B cell (primary cell): ENCODE data around the gene NGEF. TPM values are rescaled to one million over a fixed set of nuclear protein-coding genes. Genes with fewer than 3 reads are reported as not detected.

Experiments used
- ATAC-seq: fragments of 200-7000 bp; cut with Tn5 transposase; one replicate; pipeline ENCODE4 v1.10.0; 2021; ENCODE audit warnings: low read depth, mild to moderate bottlenecking, moderate number of reproducible peaks, moderate library complexity
- CTCF ChIA-PET: fragments of 350-600 bp; sonication (Branson Sonifier 250); formaldehyde crosslinking; loops from one replicate; lab custom pipeline; 2021; ENCODE audit warnings: antibody characterized with exemption, inconsistent platforms; lab: Charles Lee
- POLR2A ChIA-PET: fragments of 350-600 bp; sonication (Branson Sonifier 250); formaldehyde crosslinking; loops from one replicate; lab custom pipeline; 2021; ENCODE audit warnings: antibody characterized with exemption; lab: Charles Lee
- DNase-seq: peaks from one replicate; pipeline ENCODE4 v3.0.0; 2013
- H2AFZ ChIP-seq: 2 replicates; pipeline ENCODE4 v1.6.1; 2012; ENCODE audit warnings: mild to moderate bottlenecking, low read depth, low read length; ENCODE audit not compliant: insufficient read depth, poor library complexity, severe bottlenecking
- H3K27ac ChIP-seq, 2 donors: 1 replicate in 1 of 2; 2 replicates in 1 of 2; pipeline ENCODE4 v1.5.1; 2012 to 2013; ENCODE audit warnings: low read length in 2 of 2, mild to moderate bottlenecking in 2 of 2, moderate library complexity in 1 of 2
- H3K27me3 ChIP-seq, 4 experiments: fragments of 200-600 bp in 1 of 4; sonication (generic) in 1 of 4; replicated peaks in 1 of 4; 1 replicate in 2 of 4; 2 replicates in 2 of 4; pipeline versions ENCODE4 v1.6.1 to v1.7.0; 2013 to 2016; ENCODE audit warnings: low read length in 3 of 4, mild to moderate bottlenecking in 2 of 4, mixed read lengths in 1 of 4, moderate library complexity in 1 of 4; ENCODE audit not compliant: insufficient read depth in 4 of 4, control insufficient read depth in 3 of 4; ENCODE audit errors: control extremely low read depth in 1 of 4
- H3K36me3 ChIP-seq, 2 experiments: replicated peaks in 1 of 2; 1 replicate in 1 of 2; 2 replicates in 1 of 2; pipeline versions ENCODE4 v1.6.1 to v1.7.1; 2013; ENCODE audit warnings: low read length in 1 of 2; ENCODE audit not compliant: insufficient read depth in 2 of 2, control insufficient read depth in 1 of 2; ENCODE audit errors: control extremely low read depth in 1 of 2, extremely low read depth in 1 of 2
- H3K4me1 ChIP-seq, 2 donors: fragments of 200-600 bp in 1 of 2; sonication (generic) in 1 of 2; 1 replicate in 1 of 2; 2 replicates in 1 of 2; pipeline versions ENCODE4 v1.5.1 to v1.6.1; 2013 to 2017; ENCODE audit warnings: low read length in 2 of 2; ENCODE audit not compliant: control insufficient read depth in 2 of 2, insufficient read depth in 2 of 2
- H3K4me2 ChIP-seq: replicated peaks from 2 replicates; pipeline ENCODE3; 2012; ENCODE audit warnings: mild to moderate bottlenecking, low read depth, low read length; ENCODE audit not compliant: poor library complexity, severe bottlenecking
- H3K4me3 ChIP-seq, 5 experiments: fragments of 200-600 bp in 1 of 5; sonication (generic) in 1 of 5; 1 replicate in 3 of 5; 2 replicates in 2 of 5; pipeline versions ENCODE4 v1.5.1 to v1.7.0; 2011 to 2016; ENCODE audit warnings: low read length in 4 of 5, mild to moderate bottlenecking in 4 of 5, low read depth in 2 of 5, control low read depth in 1 of 5, moderate library complexity in 1 of 5; ENCODE audit not compliant: insufficient read depth in 1 of 5; ENCODE audit errors: control extremely low read depth in 1 of 5, extremely low read depth in 1 of 5
- H3K79me2 ChIP-seq: fragments of 200-600 bp; sonication (generic); one replicate; pipeline ENCODE4 v1.6.0; 2016; ENCODE audit warnings: low read length; ENCODE audit not compliant: control insufficient read depth, insufficient read depth
- H3K9ac ChIP-seq: fragments of 200-600 bp; sonication (generic); 2 replicates; pipeline ENCODE4 v1.6.1; 2017; ENCODE audit warnings: mild to moderate bottlenecking, low read length, moderate library complexity
- H3K9me3 ChIP-seq, 3 donors: one replicate each; pipeline versions ENCODE4 v1.6.1 to v1.7.1; 2013; ENCODE audit warnings: low read length in 2 of 3; ENCODE audit not compliant: control insufficient read depth in 2 of 3, insufficient read depth in 1 of 3; ENCODE audit errors: control extremely low read depth in 1 of 3
- H4K20me1 ChIP-seq: 2 replicates; pipeline ENCODE4 v1.6.0; 2012; ENCODE audit warnings: mild to moderate bottlenecking, low read length; ENCODE audit not compliant: insufficient read depth, control insufficient read depth, poor library complexity, severe bottlenecking
- H3K27ac Mint-ChIP-seq: one replicate; pipeline ENCODE4 v1.8.0; 2021; ENCODE audit warnings: mixed read lengths
- H3K27me3 Mint-ChIP-seq: one replicate; pipeline ENCODE4 v1.8.0; 2021; ENCODE audit warnings: mixed read lengths
- H3K4me1 Mint-ChIP-seq: one replicate; pipeline ENCODE4 v1.8.0; 2021; ENCODE audit warnings: mixed read lengths
- H3K4me3 Mint-ChIP-seq: one replicate; pipeline ENCODE4 v1.8.0; 2021; ENCODE audit warnings: mixed read lengths
- H3K9me3 Mint-ChIP-seq: one replicate; pipeline ENCODE4 v1.8.0; 2022; ENCODE audit warnings: mixed read lengths; ENCODE audit not compliant: insufficient read depth
- CTCF ChIP-seq: fragments of 200-600 bp; IDR thresholded peaks from one replicate; pipeline ENCODE4 v1.8.0; 2022; ENCODE audit warnings: antibody characterized with exemption, mild to moderate bottlenecking
- EZH2 ChIP-seq: IDR thresholded peaks from 2 replicates; pipeline ENCODE4 v1.6.1; 2012; ENCODE audit warnings: borderline replicate concordance, low read depth, mild to moderate bottlenecking, moderate library complexity, low read length; ENCODE audit not compliant: insufficient read depth, poor library complexity, severe bottlenecking
- WGBS: methylation state at CpG from one replicate; pipeline ENCODE4 v1.1.5; 2013; ENCODE audit warnings: missing lambda C conversion rate; ENCODE audit not compliant: insufficient coverage; 5-methylcytosine and 5-hydroxymethylcytosine counted together
- intact Hi-C: fragments of 100-400 bp; cut with micrococcal nuclease; formaldehyde crosslinking; loops from one replicate; pipeline ENCODE4 v1.10.0; 2022
- polyA plus RNA-seq: library from polyadenylated mRNA; depleted of rRNA; stranded (reverse); fragments of >200 nt; gene quantifications from 2 replicates; pipeline ENCODE4 v1.2.3, GENCODE V29; 2012
- total RNA-seq, 2 donors: library from RNA; stranded (reverse); fragments of 120-200 nt in 1 of 2; gene quantifications; 1 replicate in 1 of 2; 2 replicates in 1 of 2; pipeline versions ENCODE4 v1.2.3 to v1.2.4, GENCODE V29; 2013 to 2022

The NGEF gene
- total and polyA plus RNA-seq, 2 donors (not counting 1 experiment from before 2014, with no cell fraction given), result not detected

- Histone ChIP-seq H3K36me3 (peaks cover 17 to 62% of the 10 kb centered on the region in 2 experiments), H2AFZ (no peak overlapping the region), H3K4me2 (no peak overlapping the region), H4K20me1 (no peaks in the 10 kb centered on the region), H3K27ac (no peak overlapping the region), H3K4me1 (no peaks in the 10 kb centered on the region), H3K79me2 (no peaks in the 10 kb centered on the region), H3K4me3 (no peak overlapping the region), H3K27me3 (no peaks in the 10 kb centered on the region), H3K9me3 (no peaks in the 10 kb centered on the region), H3K9ac (no peak overlapping the region)
- Mint-ChIP-seq H3K4me1 (no peaks in the 10 kb centered on the region), H3K9me3 (no peaks in the 10 kb centered on the region), H3K4me3 (no peak overlapping the region), H3K27ac (no peak overlapping the region), H3K27me3 (no peaks in the 10 kb centered on the region)
- ChIA-PET POLR2A (no interaction called here), CTCF (interaction anchor here (1.4 to 1.6 kb wide), 2 partner anchors 179 to 401 kb away, joined by 4 read pairs; no protein-coding TSS in a partner anchor)
- DNase-seq (no peak), ATAC-seq (no peak)
- WGBS, result no CpG with 5 or more reads among the region's 3 CpGs
- intact Hi-C loops, result loop anchor here (5.0 to 10.0 kb wide), 2 partner anchors 202 to 535 kb away; no protein-coding TSS in a partner anchor
- TF ChIP-seq EZH2 (no peak), CTCF (no peak)
Observed at GRCh38 chr2:232850039-232850438, 163.0 kb downstream of the NGEF start.

DNA sequence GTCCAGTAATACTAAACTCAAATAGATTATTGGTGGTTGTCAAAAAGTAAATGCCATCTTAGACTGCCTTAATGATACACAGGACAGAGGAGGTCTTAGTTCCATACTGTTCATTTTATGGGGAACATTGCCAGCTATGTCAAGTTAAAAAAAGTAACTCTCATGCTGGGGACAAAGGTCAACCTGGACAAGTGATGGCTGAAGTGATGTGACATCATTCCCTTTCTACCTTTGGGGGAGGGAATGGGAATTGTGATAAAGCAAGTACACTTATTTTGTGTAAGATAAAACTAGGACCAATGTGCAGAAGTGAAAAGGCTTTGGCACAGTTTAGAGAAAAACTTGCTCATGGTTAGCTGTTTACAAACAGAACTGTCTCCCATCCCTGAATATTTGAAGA, 167.0 kb downstream of the NGEF start:
- no peak overlapping the region for H3K9ac ChIP-seq
- H3K4me2 ChIP-seq, result no peak overlapping the region
- ChIA-PET CTCF (no interaction called here), POLR2A (no interaction called here)
- H3K27me3 Mint-ChIP-seq, result no peaks in the 10 kb centered on the region
- H4K20me1 ChIP-seq, result no peaks in the 10 kb centered on the region
- DNase-seq (no peak), ATAC-seq (no peak)
- no peaks in the 10 kb centered on the region for H3K79me2 ChIP-seq
- TF ChIP-seq CTCF, result no peak
- TF ChIP-seq EZH2, result no peak
- peaks cover 22 to 78% of the 10 kb centered on the region in 2 experiments for H3K36me3 ChIP-seq
- no peak overlapping the region for H3K27ac ChIP-seq
- H2AFZ ChIP-seq, result no peak overlapping the region
- intact Hi-C loops, result no loop called here
- H3K9me3 Mint-ChIP-seq, result no peaks in the 10 kb centered on the region
- H3K4me1 Mint-ChIP-seq, result no peaks in the 10 kb centered on the region
- no peak overlapping the region for H3K4me3 ChIP-seq
- H3K9me3 ChIP-seq, result no peaks in the 10 kb centered on the region
- no peaks in the 10 kb centered on the region for H3K4me1 ChIP-seq
- no peaks in the 10 kb centered on the region for H3K27me3 ChIP-seq
- H3K27ac Mint-ChIP-seq, result no peak overlapping the region
- H3K4me3 Mint-ChIP-seq, result no peak overlapping the region
